D721Med (cell line): ENCODE results near the gene LPCAT1.
A peak's percentile ranks its signal among the peaks of the same experiment; 100 is the strongest.

ENCODE experiments used
- DNase-seq: peaks from one replicate; pipeline ENCODE4 v3.0.0; 2011; ENCODE audit warnings: low spot score; ENCODE audit not compliant: insufficient read length
- FAIRE-seq: peaks from 2 replicates; lab custom pipeline; 2011; peaks lifted over from hg19 to GRCh38; lab: Jason Lieb, UNC
- TF ChIP-seq, protein P1 (sequence below): IDR thresholded peaks from 2 replicates; pipeline ENCODE4 v1.5.1; 2012; ENCODE audit warnings: mild to moderate bottlenecking, control low read depth; ENCODE audit not compliant: insufficient read depth; ENCODE audit errors: missing control alignments

LPCAT1 gene

DNA sequence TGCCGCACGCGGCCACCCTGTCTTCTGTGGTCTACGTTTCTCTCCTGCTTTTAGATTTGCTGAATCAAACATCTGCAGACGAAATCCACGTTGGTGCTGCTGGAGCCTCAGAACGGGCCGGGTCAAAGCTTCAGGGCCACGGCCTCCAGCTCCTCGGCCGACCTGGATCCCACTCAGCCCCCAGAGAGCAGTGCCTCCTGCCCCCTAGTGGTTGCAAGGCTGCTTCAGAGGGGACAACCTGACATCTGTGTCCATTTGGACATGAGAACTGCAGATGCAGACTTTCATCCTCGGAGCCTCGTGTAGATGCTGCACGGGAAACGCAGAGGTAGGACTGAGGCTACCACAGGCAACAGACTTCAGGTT, 55.5 kb downstream of the LPCAT1 start:
- TF ChIP-seq, protein P1, sequence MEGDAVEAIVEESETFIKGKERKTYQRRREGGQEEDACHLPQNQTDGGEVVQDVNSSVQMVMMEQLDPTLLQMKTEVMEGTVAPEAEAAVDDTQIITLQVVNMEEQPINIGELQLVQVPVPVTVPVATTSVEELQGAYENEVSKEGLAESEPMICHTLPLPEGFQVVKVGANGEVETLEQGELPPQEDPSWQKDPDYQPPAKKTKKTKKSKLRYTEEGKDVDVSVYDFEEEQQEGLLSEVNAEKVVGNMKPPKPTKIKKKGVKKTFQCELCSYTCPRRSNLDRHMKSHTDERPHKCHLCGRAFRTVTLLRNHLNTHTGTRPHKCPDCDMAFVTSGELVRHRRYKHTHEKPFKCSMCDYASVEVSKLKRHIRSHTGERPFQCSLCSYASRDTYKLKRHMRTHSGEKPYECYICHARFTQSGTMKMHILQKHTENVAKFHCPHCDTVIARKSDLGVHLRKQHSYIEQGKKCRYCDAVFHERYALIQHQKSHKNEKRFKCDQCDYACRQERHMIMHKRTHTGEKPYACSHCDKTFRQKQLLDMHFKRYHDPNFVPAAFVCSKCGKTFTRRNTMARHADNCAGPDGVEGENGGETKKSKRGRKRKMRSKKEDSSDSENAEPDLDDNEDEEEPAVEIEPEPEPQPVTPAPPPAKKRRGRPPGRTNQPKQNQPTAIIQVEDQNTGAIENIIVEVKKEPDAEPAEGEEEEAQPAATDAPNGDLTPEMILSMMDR, result peak; percentile 45

DNA sequence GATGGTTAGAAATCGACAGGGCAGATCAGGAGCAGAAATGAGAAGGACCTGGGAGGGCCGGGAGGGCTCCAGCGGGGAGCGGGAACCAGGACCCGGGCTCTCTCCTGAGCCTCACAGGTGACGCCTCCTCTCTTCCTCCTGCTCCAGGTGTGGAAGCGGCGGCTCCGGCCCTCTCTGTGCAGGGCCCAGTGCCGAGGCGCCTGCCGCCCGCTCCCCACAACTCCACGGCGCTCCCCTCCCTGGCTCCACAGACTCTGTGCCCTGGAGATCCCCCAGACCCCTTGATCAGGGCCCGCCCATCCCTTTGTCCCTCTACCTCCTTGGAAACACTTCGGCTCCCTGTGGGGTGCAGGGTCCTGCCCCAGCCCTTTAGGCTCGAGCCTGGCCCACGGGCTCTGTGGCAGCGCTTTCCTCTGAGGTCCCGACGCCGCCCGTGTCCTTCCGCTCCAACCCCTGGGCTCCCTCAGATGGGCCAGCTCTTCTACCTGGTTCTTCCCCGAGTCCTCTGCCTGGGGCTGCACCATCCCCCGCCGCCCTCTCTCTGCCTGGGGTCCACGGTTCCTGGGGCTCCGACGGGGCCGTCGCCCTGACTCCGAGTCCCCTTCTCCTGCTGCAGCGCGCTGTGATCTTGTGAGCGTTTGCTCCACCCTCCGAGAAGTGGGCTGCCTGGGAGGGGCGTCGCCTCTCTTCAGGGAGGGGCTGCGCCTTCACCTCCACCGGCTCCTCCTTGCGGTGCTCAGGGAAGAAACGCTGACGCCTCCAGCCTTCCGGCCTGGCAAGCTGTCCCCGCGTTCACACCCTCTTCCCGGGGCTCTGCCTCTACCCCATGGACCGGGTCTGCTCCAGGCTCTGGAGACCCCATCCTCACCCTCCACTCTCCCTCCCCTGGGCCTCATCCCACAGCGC, 56.2 kb downstream of the LPCAT1 start:
- TF ChIP-seq, protein P1, result no peak
- DNase-seq (no peak), FAIRE-seq (no peak)

More for the DNA sequence above, 55.5 kb downstream of the LPCAT1 start:
- DNase-seq (peak; percentile 78), FAIRE-seq (no peak)

DNA sequence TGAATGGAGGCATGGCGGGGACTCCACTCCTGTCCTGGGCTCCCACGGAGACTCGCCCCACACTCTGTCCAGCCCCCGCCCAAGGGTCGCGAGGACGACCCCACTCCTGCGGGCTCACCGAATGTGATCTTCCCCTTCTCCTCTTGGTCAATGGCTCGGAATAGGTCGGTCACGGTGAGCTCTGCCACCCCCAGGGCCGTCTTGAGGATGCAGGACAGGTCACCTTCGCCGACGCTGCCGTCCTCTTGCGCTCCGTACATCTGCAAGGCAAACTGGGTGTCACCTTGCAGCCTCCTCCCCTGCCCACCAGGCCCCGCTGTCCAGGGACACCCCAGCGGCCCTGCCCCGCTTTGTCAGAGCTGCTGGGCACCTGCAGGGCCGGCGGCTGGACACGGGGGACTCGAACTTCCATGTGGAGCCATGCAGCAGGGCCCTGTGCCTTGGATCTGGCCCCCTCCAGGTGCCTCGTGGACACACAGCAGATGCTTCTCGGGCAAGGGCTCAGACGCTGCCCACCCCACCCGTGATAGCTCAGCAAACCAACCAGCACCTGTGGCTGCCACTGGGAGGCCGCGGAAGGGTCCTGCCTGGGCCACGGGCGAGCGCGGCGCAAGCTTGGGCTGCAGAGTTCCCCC, 57.0 kb downstream of the LPCAT1 start:
- TF ChIP-seq, protein P1, result no peak
- DNase-seq (no peak), FAIRE-seq (no peak)

DNA sequence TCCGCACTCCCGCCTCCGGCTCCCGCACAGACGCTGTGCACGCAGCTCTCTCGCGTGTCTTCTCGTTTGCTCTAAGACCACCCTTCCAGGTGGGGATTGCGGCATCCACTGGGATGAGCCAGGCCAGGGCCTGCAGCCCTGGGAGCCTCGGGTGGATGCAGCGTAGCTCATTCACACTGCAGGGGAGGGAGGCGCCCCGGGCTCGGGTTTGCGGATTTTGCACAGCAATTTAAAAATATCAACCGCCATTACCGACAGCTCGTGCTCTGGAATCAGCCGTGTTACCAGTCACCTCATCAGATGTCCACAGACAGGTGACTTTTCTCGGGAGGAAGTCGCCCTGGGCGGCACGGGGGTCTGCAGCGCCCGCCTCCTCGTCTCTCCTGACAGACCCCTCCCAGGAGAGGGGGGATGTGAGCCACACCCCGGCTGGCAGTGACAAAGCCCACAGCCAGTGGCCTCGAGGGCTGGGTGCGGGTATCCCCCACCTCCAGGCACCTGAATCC, 57.7 kb downstream of the LPCAT1 start:
- TF ChIP-seq, protein P1, result no peak
- DNase-seq (no peak), FAIRE-seq (no peak)

DNA sequence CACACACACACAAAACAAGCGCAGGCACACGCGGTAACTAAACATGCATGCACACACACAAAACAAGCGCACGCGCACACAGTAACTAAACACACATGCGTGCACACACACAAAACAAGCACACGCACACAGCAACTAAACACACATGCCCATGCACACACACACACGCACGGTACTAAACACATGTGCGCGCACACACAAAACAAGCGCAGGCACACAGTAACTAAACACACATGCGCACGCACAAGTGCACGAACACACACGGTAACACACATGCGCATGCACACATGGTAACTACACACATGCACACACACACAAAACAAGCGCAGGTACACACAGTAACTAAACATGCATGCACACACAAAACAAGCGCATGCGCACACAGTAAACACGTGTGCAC, 58.6 kb downstream of the LPCAT1 start:
- TF ChIP-seq, protein P1, result no peak
- DNase-seq (no peak), FAIRE-seq (no peak)

DNA sequence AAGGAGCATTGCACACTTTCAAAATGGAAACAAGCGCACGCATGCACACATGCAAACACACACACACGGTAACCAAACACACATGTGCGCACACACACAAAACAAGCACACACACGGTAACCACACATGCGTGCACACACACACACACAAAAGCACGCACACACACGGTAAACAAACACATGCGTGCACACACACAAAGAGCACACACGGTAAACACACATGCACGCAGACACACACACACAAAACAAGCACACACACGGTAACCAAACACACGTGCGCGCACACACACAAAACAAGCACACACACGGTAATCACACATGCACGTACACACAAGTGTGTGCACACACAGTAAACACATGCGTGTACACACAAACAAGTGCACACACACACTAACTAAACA, 59.2 kb downstream of the LPCAT1 start:
- DNase-seq (no peak), FAIRE-seq (no peak)
- TF ChIP-seq, protein P1, result no peak
